NB4 (cell line): Measurements from ENCODE around the gene HDAC5.

ENCODE experiments used
- CTCF ChIP-seq: IDR thresholded peaks from one replicate; pipeline ENCODE4 v1.5.1; 2012; ENCODE audit warnings: low read depth, low read length
- MYC ChIP-seq: IDR thresholded peaks from 2 replicates; pipeline ENCODE4 v1.6.1; 2011; ENCODE audit warnings: low read depth, low read length
- POLR2A ChIP-seq: IDR thresholded peaks from 2 replicates; pipeline ENCODE4 v1.6.1; 2011; ENCODE audit warnings: mild to moderate bottlenecking; ENCODE audit not compliant: insufficient read length; ENCODE audit errors: extremely low read depth

GRCh38 chr17:44097110-44097958 is 26.1 kb downstream of the HDAC5 start:
- TF ChIP-seq POLR2A (no peak), MYC (no peak), CTCF (no peak)
